Measurements from ENCODE around the gene SLAMF1. TPM values are rescaled to one million over a fixed set of nuclear protein-coding genes. Genes with fewer than 3 reads are reported as not detected.
"Not testable (repeated sequence)": the region's sequence is repeated elsewhere in the genome, so short reads cannot be mapped to it uniquely, and the experiment has no call there.

The SLAMF1 gene
- total RNA-seq, 2 donors from 2014 or later = 0.32 to 0.38 TPM

DNA sequence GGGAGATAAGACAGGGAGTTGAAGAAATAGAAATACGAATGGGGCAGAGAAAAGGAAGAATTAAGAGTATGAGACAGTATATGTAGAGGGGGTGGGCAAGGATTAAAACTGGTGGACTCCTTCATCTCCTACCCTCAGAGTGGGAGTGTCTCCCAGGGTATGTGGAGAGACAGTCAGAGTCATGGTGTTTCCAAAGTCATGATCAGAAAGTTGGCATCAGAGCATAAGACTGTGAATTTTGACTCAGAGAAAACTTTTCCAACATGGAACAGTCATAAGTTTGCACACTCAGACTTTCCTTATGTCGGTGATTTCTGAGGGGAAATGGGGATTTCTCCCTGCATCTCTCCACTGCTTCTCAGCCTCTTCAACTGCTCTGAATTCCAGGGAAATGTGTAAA is 70.0 kb downstream of the SLAMF1 start:
- intact Hi-C loops (cut with DNase I) = no loop called here
- DNase-seq (ENCODE audit: low spot score) = no peak

DNA sequence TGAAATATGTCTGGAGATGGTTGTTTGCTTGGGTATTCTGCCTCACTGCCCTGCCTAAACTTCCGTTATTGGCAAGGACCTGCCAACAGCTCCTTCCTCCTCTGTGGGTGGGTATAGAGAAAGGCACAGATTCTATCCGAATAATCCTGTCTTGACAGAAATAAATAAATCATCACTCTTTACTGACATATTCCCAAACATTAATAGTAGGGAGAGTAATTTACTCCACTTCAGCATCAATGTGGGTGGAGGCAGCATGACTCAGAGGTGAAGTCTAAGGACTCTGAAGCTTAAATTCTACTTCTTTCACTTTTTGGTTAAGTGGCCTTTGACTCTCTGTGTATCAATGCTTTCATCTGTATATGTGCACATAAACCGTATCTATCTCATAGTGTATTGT is 70.5 kb downstream of the SLAMF1 start:
- intact Hi-C loops (cut with DNase I) = no loop called here
- DNase-seq (ENCODE audit: low spot score) = no peak

DNA sequence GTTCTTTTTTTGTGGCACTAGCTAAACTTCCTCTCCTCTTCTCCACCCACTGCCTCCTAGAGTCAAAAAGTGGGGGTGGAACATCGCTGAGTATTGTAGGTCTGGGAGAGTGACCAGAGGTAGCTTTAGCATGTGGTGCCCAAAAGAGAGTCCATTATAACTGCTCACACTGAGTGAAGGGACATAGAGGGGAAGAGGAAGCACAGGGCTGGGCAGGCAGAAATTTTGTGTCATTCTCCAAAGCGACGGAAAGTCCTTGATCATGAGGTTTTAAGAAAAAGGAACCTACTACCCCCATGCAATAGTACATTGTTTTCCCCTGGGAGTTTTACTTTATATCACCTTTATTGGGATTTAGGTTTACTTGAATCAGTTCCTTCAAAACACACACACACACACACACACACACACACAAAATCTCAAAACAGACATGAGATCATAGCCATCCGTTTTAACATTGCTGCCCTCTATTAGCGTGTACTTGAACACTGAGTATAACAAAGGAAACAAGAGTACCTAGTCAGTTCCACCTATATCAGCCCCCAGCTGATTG is 71.7 kb downstream of the SLAMF1 start:
- intact Hi-C loops (cut with DNase I) = no loop called here
- no peak for DNase-seq (ENCODE audit: low spot score)

DNA sequence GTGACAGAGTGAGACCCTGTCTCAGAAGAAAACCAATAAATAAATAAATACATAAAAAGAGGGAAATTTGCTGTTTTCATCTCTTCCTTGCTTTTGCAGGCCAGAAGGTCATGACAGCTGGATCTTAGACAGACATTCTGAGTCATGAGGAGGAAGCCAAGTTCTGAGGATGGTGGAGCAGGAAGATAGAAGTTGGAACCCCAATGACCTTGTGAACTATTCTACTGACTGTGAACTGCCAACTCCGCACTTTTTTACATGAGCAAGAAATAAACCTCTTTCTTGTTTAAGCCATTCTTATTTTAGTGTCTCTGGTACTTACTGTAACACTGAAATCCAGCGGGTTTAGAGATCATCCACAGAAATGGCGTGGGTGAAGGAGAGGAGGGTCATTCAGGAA is 76.0 kb downstream of the SLAMF1 start:
- no peak for DNase-seq (ENCODE audit: low spot score)
- intact Hi-C loops (cut with DNase I) = no loop called here

DNA sequence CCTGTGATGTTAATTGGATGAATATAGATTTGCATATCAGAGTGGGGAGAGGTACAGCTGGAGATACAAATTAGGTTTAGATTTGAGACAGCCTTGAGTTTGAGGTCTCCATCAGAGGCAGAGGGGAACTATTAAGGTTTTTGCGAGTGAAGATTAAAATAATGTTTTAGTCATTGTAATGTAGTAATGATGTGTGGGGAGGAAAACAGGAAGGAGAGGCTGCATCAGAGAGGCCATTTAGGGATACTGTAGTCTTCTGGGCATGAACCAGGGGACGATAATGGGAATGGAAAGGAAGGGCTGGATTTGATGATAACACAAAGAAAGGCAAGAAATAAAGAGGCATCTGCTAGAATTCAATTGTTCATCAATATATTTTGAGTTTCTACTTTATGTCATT is 77.0 kb downstream of the SLAMF1 start:
- DNase-seq (ENCODE audit: low spot score) = no peak
- intact Hi-C loops (cut with DNase I) = no loop called here

DNA sequence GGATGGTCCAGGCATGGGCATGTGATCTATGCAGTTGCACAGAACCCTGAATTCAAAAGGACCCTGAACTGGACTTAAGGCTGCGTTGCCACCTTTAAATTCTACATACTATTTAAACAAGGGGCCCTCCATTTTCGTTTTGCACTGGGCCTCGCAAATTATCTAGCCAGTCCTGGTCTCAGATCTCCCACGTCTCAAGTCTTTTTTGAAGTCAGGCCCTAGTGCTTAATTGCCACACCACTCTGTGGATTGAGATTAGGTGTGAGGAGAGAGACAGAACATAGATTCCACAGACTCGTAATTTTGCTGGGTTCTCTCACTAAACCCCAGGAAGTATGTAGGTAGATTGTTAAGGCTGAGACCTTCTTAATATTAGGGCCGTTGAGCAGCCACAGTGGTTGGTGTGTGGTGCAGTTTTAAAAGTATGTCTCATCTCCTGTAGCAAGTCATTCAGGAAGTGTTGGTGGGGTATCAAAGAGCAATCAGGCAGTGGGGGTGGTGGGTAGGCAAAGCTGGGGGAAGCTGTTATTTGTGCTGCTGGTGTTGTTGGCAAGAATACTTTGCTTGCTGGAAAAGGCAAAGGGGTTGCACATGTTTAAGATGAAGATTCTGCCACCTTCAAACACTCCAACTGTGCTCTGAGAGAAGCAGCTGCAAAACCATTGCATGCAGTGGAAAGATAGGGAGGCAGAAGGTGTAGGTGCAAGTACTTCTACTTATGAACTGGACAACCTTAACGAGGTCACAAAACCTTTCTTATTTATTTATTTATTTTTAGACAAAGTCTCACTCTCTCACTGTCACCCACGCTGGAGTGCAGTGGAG is 78.8 kb downstream of the SLAMF1 start:
- intact Hi-C loops (cut with DNase I) = no loop called here
- no peak for DNase-seq (ENCODE audit: low spot score)

DNA sequence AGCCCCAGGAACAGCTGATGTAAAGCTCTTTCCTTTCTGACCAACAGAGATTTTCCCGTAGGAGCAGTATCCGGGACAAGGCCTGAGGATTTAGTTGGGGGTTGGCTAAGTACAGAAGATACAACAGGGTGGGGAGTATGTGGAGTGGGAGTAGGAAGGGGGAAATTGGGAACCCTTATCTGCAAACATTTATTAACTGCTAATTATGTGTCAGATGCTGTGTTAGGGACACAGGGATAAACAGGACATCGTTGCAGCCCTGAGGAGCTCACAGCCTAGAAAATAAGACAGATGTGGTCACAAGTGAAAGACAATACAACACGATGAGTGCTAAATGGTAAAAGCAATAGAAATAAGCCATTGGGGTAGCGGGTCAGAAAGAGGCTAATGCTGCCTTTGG is 79.5 kb downstream of the SLAMF1 start:
- intact Hi-C loops (cut with DNase I) = no loop called here
- no peak for DNase-seq (ENCODE audit: low spot score)

DNA sequence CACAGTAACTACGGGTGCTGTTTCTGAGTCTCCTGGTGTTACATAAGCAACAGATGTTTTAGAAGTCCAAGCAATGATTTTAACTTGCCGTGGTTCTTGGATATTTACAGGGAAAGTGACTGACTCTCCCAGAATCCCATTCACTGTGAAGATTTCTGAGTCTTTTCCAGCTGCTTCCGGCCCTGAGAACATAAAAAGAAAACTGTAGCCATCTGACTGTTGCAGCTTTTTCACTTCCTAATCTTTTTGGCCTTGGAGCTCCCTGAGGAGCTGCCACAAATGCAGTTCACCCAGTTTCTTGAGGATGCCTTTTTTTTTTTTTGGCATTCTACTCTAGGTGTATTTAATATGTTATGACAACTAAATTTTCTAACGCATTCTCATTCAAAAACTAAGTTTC is 81.3 kb downstream of the SLAMF1 start:
- intact Hi-C loops (cut with DNase I) = no loop called here
- no peak for DNase-seq (ENCODE audit: low spot score)

DNA sequence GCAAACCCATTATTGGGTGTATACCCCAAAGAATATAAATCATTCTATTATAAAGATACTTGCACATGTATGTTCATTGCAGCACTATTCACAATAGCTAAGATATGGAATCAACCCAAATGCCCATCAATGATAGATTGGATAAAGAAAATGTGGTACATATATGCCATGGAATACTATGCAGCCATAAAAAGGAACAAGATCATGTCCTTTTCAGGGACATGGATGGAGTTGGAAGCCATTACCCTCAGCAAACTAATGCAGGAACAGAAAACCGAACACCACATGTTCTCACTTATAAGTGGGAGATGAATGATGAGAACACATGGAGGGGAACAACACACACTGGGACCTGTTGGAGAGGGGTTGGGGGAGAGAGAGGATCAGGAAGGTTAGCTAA is 83.6 kb downstream of the SLAMF1 start:
- DNase-seq (ENCODE audit: low spot score); intact Hi-C loops (cut with DNase I): not testable (repeated sequence)

DNA sequence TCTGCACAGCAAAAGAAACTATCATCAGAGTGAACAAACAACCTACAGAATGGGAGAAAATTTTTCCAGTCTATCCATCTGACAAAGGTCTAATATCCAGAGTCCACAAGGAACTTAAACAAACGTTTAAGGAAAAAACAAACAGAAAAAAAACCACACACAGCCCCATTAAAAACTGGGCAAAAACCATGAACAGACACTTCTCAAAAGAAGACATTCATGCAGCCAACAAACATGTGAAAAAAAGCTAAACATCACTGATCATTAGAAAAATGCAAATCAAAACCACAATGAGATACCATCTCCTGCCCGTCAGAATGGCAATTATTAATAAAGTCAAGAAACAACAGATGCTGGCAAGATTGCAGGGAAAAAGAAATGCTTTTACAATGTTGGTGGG is 84.1 kb downstream of the SLAMF1 start:
- intact Hi-C loops (cut with DNase I); DNase-seq (ENCODE audit: low spot score): not testable (repeated sequence)

DNA sequence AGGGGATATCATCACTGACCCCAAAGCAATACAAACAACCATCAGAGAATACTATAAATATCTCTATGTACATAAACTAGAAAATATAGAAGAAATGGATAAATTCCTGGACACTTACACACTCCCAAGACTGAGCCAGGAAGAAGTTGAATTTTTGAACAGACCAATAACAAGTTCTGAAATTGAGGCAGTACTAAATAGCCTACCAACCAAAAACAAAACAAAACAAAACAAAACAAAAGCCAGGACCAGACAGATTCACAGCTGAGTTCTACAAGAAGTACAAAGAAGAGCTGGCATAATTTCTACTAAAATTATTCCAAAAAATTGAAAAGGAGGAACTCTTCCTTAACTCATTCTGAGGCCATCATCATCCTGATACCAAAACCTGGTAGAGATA is 86.0 kb downstream of the SLAMF1 start:
- DNase-seq (ENCODE audit: low spot score) = no peak
- intact Hi-C loops (cut with DNase I) = no loop called here

DNA sequence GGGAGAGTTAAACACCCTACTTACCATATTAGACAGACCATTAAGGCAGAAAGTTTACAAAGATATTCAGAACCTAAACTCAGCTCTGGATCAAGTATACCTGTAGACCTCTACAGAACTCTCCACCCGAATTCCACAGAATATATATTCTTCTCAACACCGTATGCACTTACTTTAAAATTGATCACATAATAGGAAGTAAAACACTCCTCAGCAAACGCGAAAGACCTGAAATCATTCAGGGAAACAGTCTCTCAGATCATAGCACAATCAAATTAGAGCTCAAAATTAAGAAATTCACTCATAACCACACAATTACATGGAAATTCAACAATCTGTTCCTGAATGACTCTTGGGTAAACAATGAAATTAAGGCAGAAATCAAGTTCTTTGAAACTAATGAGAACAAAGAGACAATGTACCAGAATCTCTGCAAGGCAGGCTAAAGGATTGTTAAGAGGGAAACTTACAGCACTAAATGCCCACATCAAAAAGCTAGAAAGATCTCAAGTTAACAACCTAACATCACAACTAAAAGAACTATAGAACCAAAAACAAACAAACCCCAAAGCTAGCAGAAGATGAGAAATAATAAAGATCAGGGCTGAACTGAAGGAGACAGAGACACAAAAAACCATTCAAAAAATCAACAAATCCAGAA is 86.7 kb downstream of the SLAMF1 start:
- intact Hi-C loops (cut with DNase I) = no loop called here
- no peak for DNase-seq (ENCODE audit: low spot score)

DNA sequence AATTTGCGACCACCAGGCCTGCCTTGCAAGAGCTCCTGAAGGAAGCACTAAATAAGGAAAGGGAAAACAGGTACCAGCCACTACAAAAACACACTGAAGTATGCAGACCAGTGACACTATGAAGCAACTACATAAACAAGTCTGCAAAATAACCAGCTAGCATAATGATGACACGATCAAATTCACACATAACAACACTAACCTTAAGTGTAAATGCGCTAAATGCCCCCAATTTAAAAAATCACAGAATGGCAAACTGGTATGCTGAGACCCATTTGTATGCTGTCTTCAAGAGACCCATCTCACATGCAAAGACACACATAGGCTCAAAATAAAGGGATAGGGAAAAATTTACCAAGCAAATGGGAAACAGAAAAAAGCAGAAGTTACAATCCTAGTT is 87.4 kb downstream of the SLAMF1 start:
- DNase-seq (ENCODE audit: low spot score); intact Hi-C loops (cut with DNase I): not testable (repeated sequence)

DNA sequence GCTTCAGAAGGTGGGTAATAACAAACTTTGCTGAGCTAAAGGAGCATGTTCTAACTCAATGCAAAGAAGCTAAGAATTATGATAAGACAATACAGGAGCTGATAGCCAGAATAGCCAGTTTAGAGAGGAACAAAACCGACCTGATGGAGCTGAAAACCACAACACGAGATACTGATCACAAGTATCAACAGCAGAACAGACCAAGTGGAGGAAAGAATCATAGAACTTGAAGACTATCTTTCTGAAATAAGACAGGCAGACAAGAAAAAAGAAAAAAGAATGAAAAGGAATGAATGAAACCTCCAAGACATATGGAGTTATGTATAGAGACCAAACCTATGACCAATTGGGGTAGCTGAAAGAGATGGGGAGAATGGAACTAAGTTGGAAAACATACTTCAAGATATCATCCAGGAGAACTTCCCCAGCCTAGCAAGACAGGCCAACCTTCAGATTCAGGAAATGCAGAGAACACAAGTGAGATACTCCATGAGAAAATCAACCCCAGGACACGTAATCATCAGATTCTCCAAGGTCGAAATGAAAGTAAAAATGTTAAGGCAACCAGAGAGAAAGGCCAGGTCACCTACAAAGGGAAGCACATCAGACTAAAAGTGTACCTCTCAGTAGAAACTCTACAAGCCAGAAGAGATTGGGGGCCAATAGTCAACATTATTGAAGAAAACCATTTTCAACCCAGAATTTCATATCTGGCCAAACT is 88.0 kb downstream of the SLAMF1 start:
- DNase-seq (ENCODE audit: low spot score) = no peak
- intact Hi-C loops (cut with DNase I) = no loop called here

Other genes starting within 250 kb of the SLAMF1 start
- 1 to 10 TPM; 2.0 to 2.4 TPM for gene VANGL2, start 246.5 kb downstream of the SLAMF1 start, total RNA-seq
- gene SLAMF6, start 123.8 kb downstream of the SLAMF1 start, total RNA-seq = 1 to 10 TPM in 1 of 2 donors, under 1 TPM in 1; 0.62 to 1.2 TPM
- 10 to 100 TPM in 1 of 2 donors, 1 to 10 TPM in 1; 6.9 to 16.8 TPM for gene CD84, start 67.5 kb downstream of the SLAMF1 start, total RNA-seq
- gene CD48, start 64.8 kb upstream of the SLAMF1 start, total RNA-seq = 1 to 10 TPM; 3.3 to 5.6 TPM
- under 1 TPM; 0.69 to 0.81 TPM for gene SLAMF7, start 92.2 kb upstream of the SLAMF1 start, total RNA-seq
- under 1 TPM; 0.32 to 0.52 TPM for gene LY9, start 149.1 kb upstream of the SLAMF1 start, total RNA-seq
- under 1 TPM; 0.48 to 0.65 TPM for gene CD244, start 215.8 kb upstream of the SLAMF1 start, total RNA-seq
- gene ITLN1, start 238.1 kb upstream of the SLAMF1 start, total RNA-seq = under 1 TPM; 0.29 to 0.60 TPM

All from posterior vena cava (tissue), 2 donors.